ENCODE results near the gene CHSY1.
"Not testable (repeated sequence)": the region's sequence is repeated elsewhere in the genome, so short reads cannot be mapped to it uniquely, and the experiment has no call there.

The CHSY1 gene

DNA sequence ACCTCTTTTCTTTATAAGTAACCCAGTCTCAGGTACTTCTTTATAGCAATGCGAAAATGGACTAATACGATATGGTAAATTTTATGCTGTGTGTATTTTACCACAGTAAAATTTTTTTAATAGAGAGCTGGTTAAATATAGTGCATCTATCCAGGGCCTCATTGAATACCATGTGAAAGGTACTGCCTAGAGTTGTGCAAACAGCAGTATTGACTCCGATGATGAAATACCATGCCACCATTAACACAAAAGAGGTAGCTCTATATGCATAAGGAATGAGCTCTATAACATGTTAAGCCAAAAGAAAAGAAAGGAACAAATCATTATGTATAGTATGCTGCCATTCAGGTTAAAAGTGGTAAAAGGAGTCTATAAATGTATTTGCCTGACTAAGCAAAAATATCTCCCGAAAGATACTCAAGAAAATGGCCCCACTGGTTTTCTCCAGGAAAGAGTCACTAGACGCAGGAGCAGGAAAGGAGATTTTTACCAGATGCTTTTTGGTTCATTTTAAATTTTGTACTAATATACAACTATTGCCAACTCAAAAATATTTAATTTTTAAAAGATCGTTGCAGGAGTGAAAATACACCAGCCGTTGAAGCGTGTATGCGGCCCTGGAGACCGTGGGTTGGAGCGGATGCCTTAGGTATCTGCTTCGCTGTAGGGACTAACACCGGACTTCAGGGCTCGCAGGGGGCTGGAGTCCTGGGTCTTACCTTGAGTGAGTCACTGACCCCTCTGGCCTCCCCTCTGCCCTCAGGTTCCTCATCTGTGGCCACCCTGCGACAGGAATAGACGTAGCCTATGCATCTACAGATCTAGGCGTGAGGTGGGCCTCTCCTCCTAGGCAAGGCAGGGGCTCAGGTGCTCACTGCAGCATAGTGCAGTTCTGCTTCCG, 120.1 kb downstream of the CHSY1 start:
- Histone ChIP-seq H3K36me3 (ENCODE audit: control insufficient read depth in 2 of 2, insufficient read depth in 2 of 2, low read length in 2 of 2) (no peaks in the 10 kb centered on the region), H3K4me3 (ENCODE audit: low read length in 2 of 2) (no peak overlapping the region), H3K9ac (ENCODE audit: low read depth in 1 of 2, low read length in 2 of 2) (no peak overlapping the region), H3K9me3 (ENCODE audit: control insufficient read depth in 2 of 2, low read length in 2 of 2) (no peaks in the 10 kb centered on the region), H3K27ac (ENCODE audit: low read depth in 2 of 2, low read length in 2 of 2) (no peak overlapping the region), H3K27me3 (ENCODE audit: control insufficient read depth in 2 of 2, insufficient read depth in 2 of 2, low read length in 2 of 2) (no peaks in the 10 kb centered on the region), H3K4me1 (ENCODE audit: control insufficient read depth in 2 of 2, insufficient read depth in 2 of 2, low read length in 2 of 2) (peaks cover 4 to 19% of the 10 kb centered on the region in 2 donors)

DNA sequence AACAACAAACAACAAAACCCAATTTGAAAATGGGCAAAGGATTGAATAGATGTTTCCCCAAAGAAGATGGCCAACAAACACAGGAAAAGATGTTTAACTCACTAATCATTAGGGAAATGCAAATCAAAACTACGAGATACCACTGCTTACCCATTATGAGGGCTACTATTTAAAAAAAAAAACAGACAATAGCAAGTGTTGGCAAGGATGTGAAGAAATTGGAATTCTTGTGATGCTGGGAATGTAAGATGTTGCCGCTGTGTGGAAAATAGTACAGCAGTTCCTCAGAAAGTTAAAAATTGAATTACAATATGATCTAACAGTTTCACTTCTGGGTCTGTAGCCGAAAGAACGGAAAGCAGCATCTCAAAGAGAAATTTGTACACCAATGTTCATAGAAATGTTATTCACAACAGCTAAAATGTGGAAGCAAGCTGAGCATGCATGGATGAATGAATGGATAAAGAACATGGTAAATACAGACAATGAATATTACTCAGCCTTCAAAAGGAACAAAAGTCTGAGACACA, 121.9 kb downstream of the CHSY1 start:
- H3K27me3 ChIP-seq (ENCODE audit: control insufficient read depth in 2 of 2, insufficient read depth in 2 of 2, low read length in 2 of 2), result no peaks in the 10 kb centered on the region
- no peaks in the 10 kb centered on the region for H3K36me3 ChIP-seq (ENCODE audit: control insufficient read depth in 2 of 2, insufficient read depth in 2 of 2, low read length in 2 of 2)
- no peak overlapping the region for H3K4me3 ChIP-seq (ENCODE audit: low read length in 2 of 2)
- H3K9ac ChIP-seq (ENCODE audit: low read depth in 1 of 2, low read length in 2 of 2), result no peak overlapping the region
- H3K4me1 ChIP-seq (ENCODE audit: control insufficient read depth in 2 of 2, insufficient read depth in 2 of 2, low read length in 2 of 2), result peaks cover 6 to 19% of the 10 kb centered on the region in 2 donors
- no peaks in the 10 kb centered on the region for H3K9me3 ChIP-seq (ENCODE audit: control insufficient read depth in 2 of 2, low read length in 2 of 2)
- no peak overlapping the region for H3K27ac ChIP-seq (ENCODE audit: low read depth in 2 of 2, low read length in 2 of 2)

DNA sequence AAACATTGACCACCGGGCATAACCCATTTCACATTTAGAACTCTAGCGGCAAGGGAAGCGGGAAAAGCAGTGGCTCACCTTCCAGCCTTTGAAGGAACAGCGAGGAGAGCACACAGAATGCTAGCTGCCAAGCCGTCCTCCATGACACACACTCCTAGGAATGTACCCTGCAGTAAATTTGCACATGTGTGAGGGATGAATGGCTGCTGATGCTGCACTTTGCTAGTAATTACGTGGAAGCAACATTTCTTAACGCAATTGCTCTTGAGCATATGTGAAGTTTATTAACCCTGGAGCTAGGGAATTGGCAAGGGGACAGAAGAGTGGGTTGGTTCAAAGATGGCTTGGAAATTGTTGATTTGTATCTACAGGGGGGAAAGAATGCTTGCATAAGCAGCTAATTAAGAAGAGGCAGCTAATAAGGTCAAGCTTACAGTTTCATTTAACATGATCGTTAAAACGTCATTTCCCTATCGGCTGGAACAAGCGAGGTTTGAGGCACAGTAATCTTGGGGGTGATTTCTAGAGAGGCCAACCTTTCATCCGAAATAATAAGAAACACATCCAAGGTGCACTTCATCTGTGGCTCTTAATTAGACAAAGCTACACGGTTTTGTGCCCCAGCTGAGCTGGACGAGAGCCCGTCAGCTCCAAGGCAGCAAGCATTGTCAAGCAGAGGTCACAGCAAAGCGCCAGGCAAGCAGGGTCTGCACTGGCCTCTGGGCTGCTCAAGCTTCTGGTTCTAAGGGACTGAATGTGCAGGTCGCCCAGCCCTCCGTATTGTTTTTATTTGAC, 123.4 kb downstream of the CHSY1 start:
- no peak overlapping the region for H3K9ac ChIP-seq (ENCODE audit: low read depth in 1 of 2, low read length in 2 of 2)
- H3K4me3 ChIP-seq (ENCODE audit: low read length in 2 of 2), result peak overlapping the region in 1 of 2 donors; percentile 37
- no peaks in the 10 kb centered on the region for H3K27me3 ChIP-seq (ENCODE audit: control insufficient read depth in 2 of 2, insufficient read depth in 2 of 2, low read length in 2 of 2)
- H3K36me3 ChIP-seq (ENCODE audit: control insufficient read depth in 2 of 2, insufficient read depth in 2 of 2, low read length in 2 of 2), result no peaks in the 10 kb centered on the region
- peaks cover 6 to 19% of the 10 kb centered on the region in 2 donors for H3K4me1 ChIP-seq (ENCODE audit: control insufficient read depth in 2 of 2, insufficient read depth in 2 of 2, low read length in 2 of 2)
- H3K9me3 ChIP-seq (ENCODE audit: control insufficient read depth in 2 of 2, low read length in 2 of 2), result no peaks in the 10 kb centered on the region
- peak overlapping the region; percentile 64 to 81 for H3K27ac ChIP-seq (ENCODE audit: low read depth in 2 of 2, low read length in 2 of 2)

DNA sequence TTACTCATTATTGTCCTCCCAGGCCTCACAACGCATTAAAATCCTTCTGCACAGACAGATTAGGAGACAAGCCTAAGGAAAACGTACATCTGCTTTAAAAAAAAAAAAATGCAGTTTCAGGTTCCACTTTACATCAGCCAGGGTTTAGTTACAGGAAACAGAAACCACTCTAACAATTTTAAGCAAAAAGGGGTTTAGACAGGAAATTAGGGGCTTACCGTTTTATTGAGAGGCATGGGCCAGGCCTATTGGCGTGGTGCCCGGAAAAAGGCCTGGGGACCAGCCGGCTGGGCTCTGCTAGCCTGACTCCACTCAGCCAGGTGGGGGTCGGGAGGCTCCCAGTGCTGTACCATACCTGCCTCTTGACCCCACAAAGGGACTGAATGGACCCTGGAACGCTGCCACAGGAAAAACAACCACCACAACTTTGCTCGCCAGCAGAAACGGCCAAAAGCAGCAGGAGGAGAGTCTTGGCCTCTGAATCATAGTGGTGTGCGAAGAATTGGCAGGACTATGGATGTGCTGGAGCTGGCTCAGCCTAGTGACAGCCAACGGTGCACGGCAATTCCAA, 124.3 kb downstream of the CHSY1 start:
- Histone ChIP-seq H3K9me3 (ENCODE audit: control insufficient read depth in 2 of 2, low read length in 2 of 2) (no peaks in the 10 kb centered on the region), H3K36me3 (ENCODE audit: control insufficient read depth in 2 of 2, insufficient read depth in 2 of 2, low read length in 2 of 2) (no peaks in the 10 kb centered on the region), H3K4me1 (ENCODE audit: control insufficient read depth in 2 of 2, insufficient read depth in 2 of 2, low read length in 2 of 2) (peaks cover 6 to 19% of the 10 kb centered on the region in 2 donors), H3K4me3 (ENCODE audit: low read length in 2 of 2) (peak overlapping the region in 1 of 2 donors; percentile 37), H3K27me3 (ENCODE audit: control insufficient read depth in 2 of 2, insufficient read depth in 2 of 2, low read length in 2 of 2) (no peaks in the 10 kb centered on the region), H3K9ac (ENCODE audit: low read depth in 1 of 2, low read length in 2 of 2) (peak overlapping the region in 1 of 2 donors; percentile 38), H3K27ac (ENCODE audit: low read depth in 2 of 2, low read length in 2 of 2) (peak overlapping the region; percentile 64 to 81)

DNA sequence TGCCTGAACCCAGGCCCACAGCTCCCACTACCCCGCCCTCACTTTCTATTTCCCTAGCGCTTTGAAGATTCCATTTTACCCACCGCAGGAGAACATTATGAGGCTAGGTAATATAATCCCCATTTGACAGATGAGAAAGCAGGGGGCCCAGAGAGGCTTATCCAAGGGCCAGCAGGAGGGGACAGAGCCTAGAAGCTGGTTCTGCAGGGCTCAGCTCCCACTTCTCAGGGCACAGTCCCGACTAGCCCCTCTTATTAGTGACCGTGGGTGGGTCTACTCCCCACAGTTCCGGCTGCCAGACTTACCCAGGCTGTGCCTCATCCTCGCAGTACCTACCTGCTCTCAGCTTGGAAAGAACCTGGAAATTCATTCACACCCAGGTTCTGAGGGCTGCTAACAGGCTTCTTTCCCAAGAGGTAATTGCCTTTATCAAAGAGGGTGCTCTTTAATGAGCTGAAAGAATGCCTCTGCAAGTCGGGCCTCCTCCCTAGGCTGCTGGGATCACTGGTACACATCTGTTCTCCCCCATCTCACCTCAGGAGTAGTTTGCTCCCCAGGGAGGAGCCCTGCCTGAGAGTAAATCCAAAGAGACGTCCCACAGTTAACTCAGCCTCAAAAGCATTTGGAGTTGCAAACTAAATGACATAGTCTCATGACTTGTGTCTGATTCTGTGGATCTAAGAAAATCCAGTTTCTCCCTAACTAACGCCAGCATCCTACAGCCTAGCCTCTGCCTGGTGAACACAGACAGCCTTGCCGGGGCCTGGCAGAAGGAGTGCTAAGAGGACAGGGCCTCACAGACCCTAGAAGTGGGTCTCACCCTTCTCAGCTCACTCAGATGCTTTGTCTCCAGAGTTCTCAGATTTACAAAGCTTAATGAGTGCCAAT, 125.0 kb downstream of the CHSY1 start:
- no peaks in the 10 kb centered on the region for H3K9me3 ChIP-seq (ENCODE audit: control insufficient read depth in 2 of 2, low read length in 2 of 2)
- no peaks in the 10 kb centered on the region for H3K36me3 ChIP-seq (ENCODE audit: control insufficient read depth in 2 of 2, insufficient read depth in 2 of 2, low read length in 2 of 2)
- no peaks in the 10 kb centered on the region for H3K27me3 ChIP-seq (ENCODE audit: control insufficient read depth in 2 of 2, insufficient read depth in 2 of 2, low read length in 2 of 2)
- H3K9ac ChIP-seq (ENCODE audit: low read depth in 1 of 2, low read length in 2 of 2), result peak overlapping the region in 1 of 2 donors; percentile 38
- peak overlapping the region; percentile 64 to 81 for H3K27ac ChIP-seq (ENCODE audit: low read depth in 2 of 2, low read length in 2 of 2)
- H3K4me1 ChIP-seq (ENCODE audit: control insufficient read depth in 2 of 2, insufficient read depth in 2 of 2, low read length in 2 of 2), result peaks cover 11 to 26% of the 10 kb centered on the region in 2 donors
- peak overlapping the region in 1 of 2 donors; percentile 37 for H3K4me3 ChIP-seq (ENCODE audit: low read length in 2 of 2)

DNA sequence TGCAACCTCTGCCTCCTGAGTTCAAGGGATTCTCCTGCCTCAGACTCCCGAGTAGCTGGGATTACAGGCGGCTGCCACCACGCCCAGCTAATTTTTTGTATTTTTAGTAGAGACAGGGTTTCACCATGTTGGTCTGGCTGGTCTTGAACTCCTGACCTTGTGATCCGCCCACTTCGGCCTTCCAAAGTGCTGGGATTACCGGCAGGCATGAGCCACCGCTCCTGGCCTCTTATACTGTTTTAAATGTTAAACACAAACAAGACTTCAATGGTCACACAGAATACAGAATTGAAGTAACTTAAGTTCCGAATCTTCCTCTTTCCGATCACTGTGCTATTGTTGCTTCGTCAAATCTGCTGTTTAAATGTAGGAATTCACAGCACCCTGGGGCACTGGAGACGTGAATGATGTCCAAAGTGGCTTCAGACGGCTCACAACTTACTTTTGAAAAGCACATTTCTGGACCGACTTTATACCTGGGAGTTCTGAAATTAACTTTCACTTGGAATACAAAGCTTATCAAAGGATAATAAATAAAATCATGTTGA, 125.9 kb downstream of the CHSY1 start:
- H3K4me1 ChIP-seq (ENCODE audit: control insufficient read depth in 2 of 2, insufficient read depth in 2 of 2, low read length in 2 of 2), result peaks cover 16 to 30% of the 10 kb centered on the region in 2 donors
- H3K4me3 ChIP-seq (ENCODE audit: low read length in 2 of 2); H3K27ac ChIP-seq (ENCODE audit: low read depth in 2 of 2, low read length in 2 of 2): not testable (repeated sequence)

More for the DNA sequence above, 125.9 kb downstream of the CHSY1 start:
- not testable (repeated sequence) for H3K36me3 ChIP-seq (ENCODE audit: control insufficient read depth in 2 of 2, insufficient read depth in 2 of 2, low read length in 2 of 2); H3K9ac ChIP-seq (ENCODE audit: low read depth in 1 of 2, low read length in 2 of 2); H3K27me3 ChIP-seq (ENCODE audit: control insufficient read depth in 2 of 2, insufficient read depth in 2 of 2, low read length in 2 of 2); H3K9me3 ChIP-seq (ENCODE audit: control insufficient read depth in 2 of 2, low read length in 2 of 2)
